ENCODE measurements around the gene USP25.
A peak's percentile ranks its signal among the peaks of the same experiment; 100 is the strongest.

USP25 gene

GRCh38 chr21:15768045-15768601 is 38.3 kb downstream of the USP25 start:
- DNase-seq, result no peak

- no peak for DNase-seq
These were observed 39.1 kb downstream of the USP25 start for GRCh38 chr21:15768853-15769252.

GRCh38 chr21:15771311-15771710 is 41.5 kb downstream of the USP25 start:
- DNase-seq, result no peak

GRCh38 chr21:15772654-15773053 is 42.9 kb downstream of the USP25 start:
- no peak for DNase-seq

GRCh38 chr21:15774590-15774989 is 44.8 kb downstream of the USP25 start:
- no peak for DNase-seq

GRCh38 chr21:15775291-15775690 is 45.5 kb downstream of the USP25 start:
- no peak for DNase-seq

GRCh38 chr21:15775981-15776380 is 46.2 kb downstream of the USP25 start:
- DNase-seq, result no peak

GRCh38 chr21:15776818-15777217 is 47.0 kb downstream of the USP25 start:
- DNase-seq, result no peak

- no peak for DNase-seq
These were observed 52.2 kb downstream of the USP25 start for GRCh38 chr21:15781986-15782385.

GRCh38 chr21:15788847-15789523 is 59.2 kb downstream of the USP25 start:
- no peak for DNase-seq

GRCh38 chr21:15793109-15793508 is 63.3 kb downstream of the USP25 start:
- DNase-seq, result no peak

- DNase-seq, result no peak
These were observed 63.9 kb downstream of the USP25 start for GRCh38 chr21:15793550-15794235.

- DNase-seq, result peak in 1 of 3 experiments; percentile 10
These were observed 64.6 kb downstream of the USP25 start for GRCh38 chr21:15794277-15794912.

- no peak for DNase-seq
These were observed 65.8 kb downstream of the USP25 start for GRCh38 chr21:15795533-15795932.

GRCh38 chr21:15797577-15798363 is 68.0 kb downstream of the USP25 start:
- no peak for DNase-seq

- DNase-seq, result no peak
These were observed 71.6 kb downstream of the USP25 start for GRCh38 chr21:15801352-15801863.

- no peak for DNase-seq
These were observed 74.6 kb downstream of the USP25 start for GRCh38 chr21:15804247-15805005.

- DNase-seq, result no peak
These were observed 79.3 kb downstream of the USP25 start for GRCh38 chr21:15809065-15809464.

- DNase-seq, result peak in 1 of 3 experiments; percentile 21
These were observed 80.0 kb downstream of the USP25 start for GRCh38 chr21:15809818-15810217.

GRCh38 chr21:15815285-15815684 is 85.5 kb downstream of the USP25 start:
- DNase-seq, result no peak

- DNase-seq, result no peak
These were observed 90.5 kb downstream of the USP25 start for GRCh38 chr21:15820327-15820726.

- DNase-seq, result no peak
These were observed 91.1 kb downstream of the USP25 start for GRCh38 chr21:15820852-15821379.
